SK-N-SH (cell line): ENCODE results near the gene IL17RA. TPM values are rescaled to one million over a fixed set of nuclear protein-coding genes. Genes with fewer than 3 reads are reported as not detected.

Experiments
- CTCF ChIA-PET: fragments of 300-600, 350-600 bp; formaldehyde crosslinking; extraction: SDS; loops from one replicate; lab custom pipeline; 2021; lab: Yijun Ruan, JAX
- POLR2A ChIA-PET: fragments of 350-600 bp; sonication (Branson Sonifier 250); formaldehyde crosslinking; extraction: SDS; loops from one replicate; lab custom pipeline; 2020; ENCODE audit warnings: antibody characterized with exemption, inconsistent platforms; lab: Yijun Ruan, JAX
- DNase-seq: peaks from one replicate; pipeline ENCODE4 v3.0.0; 2012
- H2AFZ ChIP-seq: fragments of 200-600 bp; sonication (generic); 2 replicates; pipeline ENCODE4 v1.8.1; 2016; ENCODE audit warnings: antibody characterized with exemption, mild to moderate bottlenecking, low read depth
- H3F3A ChIP-seq: fragments of 200-600 bp; sonication (generic); replicated peaks from 2 replicates; pipeline ENCODE3; 2016; ENCODE audit warnings: antibody characterized with exemption, mild to moderate bottlenecking; ENCODE audit not compliant: insufficient read depth
- H3K27ac ChIP-seq, 2 experiments: fragments of 200-500 bp in 1 of 2; fragments of 200-600 bp in 1 of 2; sonication (Bioruptor generic) in 1 of 2; sonication (generic), shearing (Covaris generic) in 1 of 2; 2 replicates each; pipeline versions ENCODE4 v1.5.1 to v1.6.1; 2014 to 2016; ENCODE audit warnings: low read depth in 2 of 2, inconsistent platforms in 1 of 2, low read length in 1 of 2, mild to moderate bottlenecking in 1 of 2, mixed read lengths in 1 of 2
- H3K27me3 ChIP-seq: fragments of 200-600 bp; sonication (generic), shearing (Covaris generic); 2 replicates; pipeline ENCODE4 v1.6.1; 2016; ENCODE audit warnings: mixed run types; ENCODE audit not compliant: insufficient read depth
- H3K36me3 ChIP-seq, 2 experiments: fragments of 200-500 bp in 1 of 2; fragments of 200-600 bp in 1 of 2; sonication (Bioruptor generic) in 1 of 2; sonication (generic) in 1 of 2; replicated peaks in 1 of 2; 2 replicates each; pipeline versions ENCODE3 to v1.5.1; 2014 to 2016; ENCODE audit warnings: low read length in 1 of 2, mild to moderate bottlenecking in 1 of 2; ENCODE audit not compliant: insufficient read depth in 2 of 2, control insufficient read depth in 1 of 2
- H3K4me1 ChIP-seq, 2 experiments: fragments of 200-500 bp in 1 of 2; fragments of 200-600 bp in 1 of 2; sonication (Bioruptor generic) in 1 of 2; sonication (generic), shearing (Covaris generic) in 1 of 2; 2 replicates each; pipeline versions ENCODE4 v1.5.1 to v1.6.1; 2014 to 2016; ENCODE audit warnings: low read depth in 1 of 2, low read length in 1 of 2, mixed run types in 1 of 2; ENCODE audit not compliant: insufficient read depth in 2 of 2, control insufficient read depth in 1 of 2
- H3K4me2 ChIP-seq: fragments of 200-600 bp; sonication (generic), shearing (Covaris generic); 2 replicates; pipeline ENCODE4 v1.6.1; 2017; ENCODE audit warnings: mixed run types
- H3K4me3 ChIP-seq, 2 experiments: fragments of 200-500 bp in 1 of 2; fragments of 200-600 bp in 1 of 2; sonication (Bioruptor generic) in 1 of 2; sonication (generic), shearing (Covaris generic) in 1 of 2; 2 replicates each; pipeline versions ENCODE4 v1.5.1 to v1.8.1; 2014 to 2016; ENCODE audit warnings: low read depth in 2 of 2, inconsistent platforms in 1 of 2, low read length in 1 of 2, mild to moderate bottlenecking in 1 of 2, mixed read lengths in 1 of 2, moderate library complexity in 1 of 2
- H3K79me2 ChIP-seq: fragments of 200-600 bp; sonication (generic); 2 replicates; pipeline ENCODE4 v1.8.1; 2017; ENCODE audit warnings: mild to moderate bottlenecking; ENCODE audit not compliant: insufficient read depth
- H3K9ac ChIP-seq: fragments of 200-600 bp; sonication (generic); 2 replicates; pipeline ENCODE4 v1.6.1; 2017; ENCODE audit warnings: mixed run types
- H3K9me2 ChIP-seq: fragments of 200-600 bp; sonication (generic); 2 replicates; pipeline ENCODE4 v1.6.1; 2017; ENCODE audit warnings: mixed run types
- H3K9me3 ChIP-seq: fragments of 200-600 bp; sonication (generic); 2 replicates; pipeline ENCODE4 v1.6.1; 2017; ENCODE audit warnings: mixed run types, mild to moderate bottlenecking, moderate library complexity
- H4K20me1 ChIP-seq: fragments of 200-600 bp; sonication (generic); 2 replicates; pipeline ENCODE4 v1.6.1; 2017; ENCODE audit warnings: mild to moderate bottlenecking, mixed run types; ENCODE audit not compliant: insufficient read depth
- CTCF ChIP-seq: fragments of 200-600 bp; sonication (generic); IDR thresholded peaks from 2 replicates; pipeline ENCODE4 v1.6.1; 2017; ENCODE audit warnings: antibody characterized with exemption, mild to moderate bottlenecking, moderate library complexity
- MEF2A ChIP-seq: IDR thresholded peaks from 2 replicates; pipeline ENCODE4 v1.4.0; 2012; ENCODE audit warnings: low read depth, borderline replicate concordance
- RCOR1 ChIP-seq: fragments of 150-350 bp; IDR thresholded peaks from 2 replicates; pipeline ENCODE4 v1.6.1; 2017; ENCODE audit warnings: antibody characterized with exemption, low read length
- USF2 ChIP-seq: fragments of 150-350 bp; IDR thresholded peaks from 2 replicates; pipeline ENCODE4 v1.6.1; 2017; ENCODE audit warnings: antibody characterized with exemption, low read length, low read depth, borderline replicate concordance
- WGBS: methylation state at CpG from one replicate; pipeline ENCODE4 v1.1.6; 2017; ENCODE audit warnings: low lambda C conversion rate; 5-methylcytosine and 5-hydroxymethylcytosine counted together
- polyA plus RNA-seq, 3 experiments: library from polyadenylated mRNA; depleted of rRNA; stranded (reverse); fragments of >200 nt; gene quantifications; 2 replicates each; pipeline ENCODE4 v1.2.3, GENCODE V29; 2012

IL17RA gene
- polyA plus RNA-seq, 1 of the 3 experiments (the other 2 are of a cell fraction), result 4.5 TPM

GRCh38 chr22:17106785-17107546 lies 22.2 kb downstream of the IL17RA start:
- Histone ChIP-seq H3K36me3 (no peaks in the 10 kb centered on the region), H3K4me3 (no peak overlapping the region), H3K4me1 (no peaks in the 10 kb centered on the region), H3K4me2 (no peak overlapping the region), H3K9me2 (no peaks in the 10 kb centered on the region), H3K79me2 (no peaks in the 10 kb centered on the region), H3K9me3 (no peaks in the 10 kb centered on the region), H3K9ac (no peak overlapping the region), H3K27me3 (no peaks in the 10 kb centered on the region), H2AFZ (no peak overlapping the region), H4K20me1 (no peaks in the 10 kb centered on the region), H3K27ac (no peak overlapping the region), H3F3A (no peaks in the 10 kb centered on the region)
- 57% methylated on average over 15 of the region's 15 CpGs for WGBS
- CTCF ChIA-PET, result interaction anchor here (0.8 to 2.5 kb wide), 3 partner anchors 11 to 65 kb away, joined by 3 to 14 read pairs (median 11); no protein-coding TSS in a partner anchor
- POLR2A ChIA-PET, result no interaction called here
- DNase-seq, result no peak
- TF ChIP-seq CTCF (no peak), USF2 (no peak), RCOR1 (no peak)

GRCh38 chr22:17107547-17107810 lies 22.7 kb downstream of the IL17RA start:
- H3K79me2 ChIP-seq, result no peaks in the 10 kb centered on the region

More at GRCh38 chr22:17107547-17107810, 22.7 kb downstream of the IL17RA start:
- Histone ChIP-seq H3K9me2 (no peaks in the 10 kb centered on the region), H3F3A (no peaks in the 10 kb centered on the region), H3K27ac (no peak overlapping the region), H3K36me3 (no peaks in the 10 kb centered on the region), H3K4me2 (no peak overlapping the region), H3K4me1 (no peaks in the 10 kb centered on the region), H4K20me1 (no peaks in the 10 kb centered on the region), H3K9me3 (no peaks in the 10 kb centered on the region), H3K27me3 (no peaks in the 10 kb centered on the region), H3K4me3 (no peak overlapping the region), H3K9ac (no peak overlapping the region), H2AFZ (no peak overlapping the region)
- TF ChIP-seq MEF2A (no peak), USF2 (no peak)
- 71% methylated on average over 6 of the region's 6 CpGs for WGBS
- CTCF ChIA-PET, result interaction anchor here (0.8 to 2.5 kb wide), 3 partner anchors 10 to 64 kb away, joined by 3 to 14 read pairs (median 11); no protein-coding TSS in a partner anchor
- POLR2A ChIA-PET, result no interaction called here
- no peak for DNase-seq
